AG04450 (cell line): Measurements from ENCODE around the gene SEPTIN12. TPM values are rescaled to one million over a fixed set of nuclear protein-coding genes. Genes with fewer than 3 reads are reported as not detected.
A peak's percentile ranks its signal among the peaks of the same experiment; 100 is the strongest.

Source experiments
- CTCF ChIA-PET: fragments of 300-600, 350-600 bp; formaldehyde crosslinking; extraction: SDS; loops from one replicate; lab custom pipeline; 2022; ENCODE audit warnings: antibody characterized with exemption, inconsistent platforms; lab: Charles Lee
- POLR2A ChIA-PET: fragments of 350-600 bp; formaldehyde crosslinking; extraction: SDS; loops from one replicate; lab custom pipeline; 2021; ENCODE audit warnings: antibody characterized with exemption, inconsistent platforms; lab: Yijun Ruan, JAX
- DNase-seq: peaks from one replicate; pipeline ENCODE4 v3.0.0-alpha.2; 2011; ENCODE audit warnings: low read depth, low spot score
- H3K27ac ChIP-seq: one replicate; pipeline ENCODE4 v1.5.1; 2012; ENCODE audit warnings: low read depth, low read length, control low read depth
- H3K27me3 ChIP-seq: one replicate; pipeline ENCODE4 v1.6.0; 2012; ENCODE audit warnings: low read length; ENCODE audit not compliant: control insufficient read depth, insufficient read depth
- H3K4me3 ChIP-seq: 2 replicates; pipeline ENCODE4 v1.5.1; 2011; ENCODE audit warnings: mild to moderate bottlenecking, low read depth, low read length, control low read depth
- H3K9me3 ChIP-seq: 2 replicates; pipeline ENCODE4 v1.5.1; 2012; ENCODE audit warnings: low read length; ENCODE audit not compliant: control insufficient read depth, insufficient read depth
- polyA plus RNA-seq: library from polyadenylated mRNA; depleted of rRNA; stranded (reverse); fragments of >200 nt; gene quantifications from 2 replicates; pipeline ENCODE4 v1.2.3, GENCODE V29; 2011
- TF ChIP-seq, protein P1 (sequence below): IDR thresholded peaks from 2 replicates; pipeline ENCODE4 v1.5.1; 2011; ENCODE audit warnings: low read depth, low read length, control low read depth, inconsistent platforms

The SEPTIN12 gene
- polyA plus RNA-seq, 1 experiment = not detected

DNA sequence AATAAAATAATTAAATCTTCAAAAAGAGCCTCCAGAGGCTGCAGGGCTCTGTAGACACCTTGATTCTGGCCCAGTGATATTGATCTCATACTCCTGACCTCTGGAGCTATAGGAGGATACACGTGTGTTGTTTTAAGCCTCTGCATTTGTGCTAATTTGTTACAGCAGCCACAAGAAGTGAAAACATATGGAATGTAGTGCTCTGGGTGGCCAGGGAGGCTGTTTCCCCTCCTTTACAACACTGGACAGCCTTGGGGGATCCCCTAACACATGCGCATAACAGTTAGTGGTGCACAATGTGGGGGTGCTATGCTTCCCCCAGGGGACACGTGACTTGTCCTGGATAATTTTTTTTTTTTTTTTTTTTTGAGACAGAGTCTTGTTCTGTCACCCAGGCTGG lies 16.5 kb downstream of the SEPTIN12 start:
- ChIA-PET CTCF (no interaction called here), POLR2A (no interaction called here)
- TF ChIP-seq, protein P1, sequence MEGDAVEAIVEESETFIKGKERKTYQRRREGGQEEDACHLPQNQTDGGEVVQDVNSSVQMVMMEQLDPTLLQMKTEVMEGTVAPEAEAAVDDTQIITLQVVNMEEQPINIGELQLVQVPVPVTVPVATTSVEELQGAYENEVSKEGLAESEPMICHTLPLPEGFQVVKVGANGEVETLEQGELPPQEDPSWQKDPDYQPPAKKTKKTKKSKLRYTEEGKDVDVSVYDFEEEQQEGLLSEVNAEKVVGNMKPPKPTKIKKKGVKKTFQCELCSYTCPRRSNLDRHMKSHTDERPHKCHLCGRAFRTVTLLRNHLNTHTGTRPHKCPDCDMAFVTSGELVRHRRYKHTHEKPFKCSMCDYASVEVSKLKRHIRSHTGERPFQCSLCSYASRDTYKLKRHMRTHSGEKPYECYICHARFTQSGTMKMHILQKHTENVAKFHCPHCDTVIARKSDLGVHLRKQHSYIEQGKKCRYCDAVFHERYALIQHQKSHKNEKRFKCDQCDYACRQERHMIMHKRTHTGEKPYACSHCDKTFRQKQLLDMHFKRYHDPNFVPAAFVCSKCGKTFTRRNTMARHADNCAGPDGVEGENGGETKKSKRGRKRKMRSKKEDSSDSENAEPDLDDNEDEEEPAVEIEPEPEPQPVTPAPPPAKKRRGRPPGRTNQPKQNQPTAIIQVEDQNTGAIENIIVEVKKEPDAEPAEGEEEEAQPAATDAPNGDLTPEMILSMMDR = no peak
- no peak overlapping the region for H3K4me3 ChIP-seq
- no peaks in the 10 kb centered on the region for H3K27me3 ChIP-seq
- no peak overlapping the region for H3K27ac ChIP-seq
- DNase-seq = no peak
- H3K9me3 ChIP-seq = no peaks in the 10 kb centered on the region; the same call in 1 of the 2 replicates

DNA sequence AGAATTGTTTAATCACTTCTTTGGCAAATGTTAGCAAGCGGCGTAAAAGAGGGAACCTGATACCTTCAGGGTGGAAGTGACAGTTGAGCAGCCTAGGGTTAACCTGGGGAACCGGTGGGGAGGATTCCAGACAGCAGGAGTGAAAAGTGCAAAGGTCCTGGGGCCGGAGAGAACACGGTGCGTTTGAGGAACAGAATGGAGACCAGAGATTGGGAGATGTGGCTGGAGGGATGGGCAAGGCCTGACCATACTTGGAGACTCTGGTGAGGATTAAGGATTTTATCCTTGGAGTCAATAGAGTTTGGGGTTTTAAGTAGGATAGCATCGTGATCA lies 18.9 kb downstream of the SEPTIN12 start:
- TF ChIP-seq, protein P1 = no peak
- Histone ChIP-seq H3K4me3 (no peak overlapping the region; the same call in 1 of the 2 replicates), H3K27ac (no peak overlapping the region), H3K9me3 (no peaks in the 10 kb centered on the region; the same call in 1 of the 2 replicates), H3K27me3 (no peaks in the 10 kb centered on the region)
- no peak for DNase-seq
- ChIA-PET POLR2A (interaction anchor here (0.7 to 1.5 kb wide), 2 partner anchors 13 to 35 kb away, joined by 3 to 11 read pairs; partner anchors contain the start of genes ANKS3 and DNAAF8), CTCF (no interaction called here)

- POLR2A ChIA-PET = interaction anchor here (0.6 to 1.5 kb wide), 4 partner anchors 14 to 188 kb away, joined by 3 to 11 read pairs (median 3); partner anchors contain the start of genes ANKS3 and DNAAF8
- H3K27me3 ChIP-seq = no peaks in the 10 kb centered on the region
- DNase-seq = peak; percentile 81
- H3K9me3 ChIP-seq = no peaks in the 10 kb centered on the region; the same call in 1 of the 2 replicates
- H3K4me3 ChIP-seq = peak overlapping the region; percentile 70
- peak overlapping the region; percentile 61 for H3K27ac ChIP-seq
- TF ChIP-seq, protein P1 = no peak
- CTCF ChIA-PET = interaction anchor here (0.8 to 4.4 kb wide), 2 partner anchors 145 to 187 kb away, joined by 3 to 13 read pairs; partner anchors contain the start of gene MGRN1
Measured at GRCh38 chr16:4768549-4769305, 19.4 kb downstream of the SEPTIN12 start.

GRCh38 chr16:4767872-4768548 lies 20.1 kb downstream of the SEPTIN12 start:
- TF ChIP-seq, protein P1 = no peak
- no peaks in the 10 kb centered on the region for H3K27me3 ChIP-seq
- H3K9me3 ChIP-seq = no peaks in the 10 kb centered on the region; the same call in 1 of the 2 replicates
- peak overlapping the region; percentile 61 for H3K27ac ChIP-seq
- ChIA-PET POLR2A (interaction anchor here (0.6 to 1.5 kb wide), 2 partner anchors 34 to 189 kb away, joined by 3 to 11 read pairs; partner anchors contain the start of genes ANKS3 and DNAAF8), CTCF (interaction anchor here (0.8 to 4.4 kb wide), 2 partner anchors 144 to 188 kb away, joined by 3 to 13 read pairs; partner anchors contain the start of gene MGRN1)
- no peak for DNase-seq
- H3K4me3 ChIP-seq = peak overlapping the region; percentile 63
